Activated CD4-positive, CD25-positive, alpha-beta regulatory T cell treated with anti-CD3 and anti-CD28 coated beads, Interleukin-2, amount 50 U/mL, for 72 hours (primary cell): ENCODE data around the gene COPS4.
A peak's percentile ranks its signal among the peaks of the same experiment; 100 is the strongest.
"Not testable (repeated sequence)": the region's sequence is repeated elsewhere in the genome, so short reads cannot be mapped to it uniquely, and the experiment has no call there.

Experiments used
- DNase-seq: peaks from one replicate; pipeline ENCODE4 v3.0.0; 2021

COPS4 gene

DNA sequence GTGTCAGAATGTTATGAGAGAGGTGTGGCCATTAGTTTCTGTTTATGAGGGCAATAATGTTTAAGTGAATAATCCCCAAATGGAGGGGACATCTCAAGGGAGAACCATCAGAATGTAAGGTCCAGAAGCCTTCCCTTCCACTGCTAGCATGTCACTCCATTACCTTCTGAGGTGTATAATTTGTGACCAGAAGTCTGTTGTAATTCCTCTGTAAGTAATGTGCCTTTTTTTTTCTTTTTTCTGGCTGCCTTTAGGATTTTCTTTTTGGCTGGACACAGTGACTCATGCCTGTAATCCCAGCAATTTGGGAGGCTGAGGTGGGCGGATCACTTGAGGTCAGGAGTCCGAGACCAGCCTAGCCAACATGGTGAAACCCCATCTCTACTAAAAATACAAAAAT is 10.8 kb upstream of the COPS4 start:
- DNase-seq: no peak

- DNase-seq: no peak
These were observed 9.4 kb upstream of the COPS4 start for GRCh38 chr4:83025563-83025962.

DNA sequence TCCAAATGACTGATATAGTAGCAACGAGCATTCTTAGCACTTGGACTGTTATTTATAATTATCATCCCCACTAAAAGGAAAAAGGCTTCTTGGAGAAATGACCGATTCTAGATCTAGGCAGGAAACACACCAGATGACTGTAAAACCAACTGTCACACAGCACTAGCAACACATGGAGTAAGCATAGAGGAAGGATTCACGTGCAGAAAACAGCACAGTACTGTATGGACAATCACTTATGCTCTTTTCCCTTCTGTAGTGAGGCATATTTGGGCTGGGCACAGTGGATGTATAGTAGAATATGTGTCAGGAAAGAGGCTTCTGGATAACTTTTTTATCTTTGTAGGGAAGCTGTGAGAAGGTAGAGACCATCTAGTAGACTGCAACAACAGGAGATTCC is 6.0 kb upstream of the COPS4 start:
- no peak for DNase-seq

- no peak for DNase-seq
These were observed 5.3 kb upstream of the COPS4 start for GRCh38 chr4:83029688-83030087.

DNA sequence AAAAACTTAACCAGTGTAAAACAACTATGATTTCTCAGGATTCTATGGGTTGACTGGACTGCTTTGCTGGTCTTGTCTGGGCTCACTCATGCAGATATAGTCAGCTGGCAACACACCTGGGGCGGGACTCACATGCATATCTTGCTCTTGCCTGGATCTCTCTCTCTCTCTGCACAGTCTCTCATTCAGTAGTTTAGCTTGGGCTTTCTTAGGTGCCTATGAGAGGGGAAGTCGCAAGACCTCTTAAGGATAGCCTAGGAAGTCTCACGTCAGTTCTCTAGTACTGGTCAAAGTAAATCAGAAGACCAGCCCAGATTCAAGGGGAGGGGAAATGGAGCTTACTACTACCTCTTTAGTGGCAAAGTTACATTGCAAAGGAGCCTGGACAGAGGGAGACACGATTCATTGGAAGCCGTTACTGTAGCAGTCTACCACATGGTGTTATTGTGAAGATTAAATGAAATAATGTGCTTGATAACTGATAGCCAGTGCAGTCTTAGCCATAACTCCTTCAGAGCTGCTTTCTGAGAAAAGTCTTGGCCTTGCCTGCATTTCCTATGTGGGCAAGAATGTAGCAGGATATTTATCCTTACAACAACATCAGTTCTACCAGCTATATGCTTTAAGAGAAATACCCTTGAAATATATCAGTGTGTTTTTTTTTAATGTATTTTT is 2.1 kb downstream of the COPS4 start:
- DNase-seq: no peak

DNA sequence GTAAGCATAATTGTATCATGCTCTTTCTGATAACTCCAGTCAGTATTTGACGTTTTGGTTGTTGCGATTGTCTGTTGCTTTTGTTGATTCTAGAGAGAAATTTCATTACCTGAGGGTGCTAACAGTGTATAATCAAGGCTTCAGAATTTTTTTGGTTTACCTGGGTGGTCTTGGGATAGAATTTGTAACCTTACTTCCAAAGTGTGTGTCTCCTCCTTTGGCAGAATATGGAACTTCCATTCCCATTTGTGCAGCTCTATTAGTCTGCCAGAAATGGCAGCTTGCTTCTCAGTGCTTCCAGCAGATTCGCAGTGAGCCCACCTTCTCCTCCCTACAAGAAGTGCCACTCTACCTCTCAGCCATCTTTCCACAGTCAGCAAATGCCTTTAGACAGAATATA is 5.3 kb downstream of the COPS4 start:
- no peak for DNase-seq

DNA sequence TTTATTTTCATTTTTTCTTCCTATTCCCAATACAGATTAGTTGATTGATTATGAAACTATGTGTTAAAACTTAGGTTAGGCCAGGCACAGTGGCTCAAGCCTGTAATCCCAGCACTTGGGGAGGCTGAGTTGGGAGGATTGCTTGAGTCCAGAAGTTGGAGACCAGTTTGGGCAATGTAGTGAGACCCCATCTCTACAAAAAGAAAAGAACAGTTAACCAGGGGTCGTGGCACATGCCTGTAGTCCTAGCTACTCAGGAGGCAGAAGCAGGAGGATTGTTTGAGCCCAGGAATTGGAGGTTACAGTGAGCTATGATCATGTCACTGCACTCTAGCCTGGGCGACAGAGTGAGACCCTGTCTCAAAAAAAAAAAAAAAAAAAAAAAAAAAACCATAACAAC is 8.2 kb downstream of the COPS4 start:
- not testable (repeated sequence) for DNase-seq

GRCh38 chr4:83043801-83044407 is 8.9 kb downstream of the COPS4 start:
- DNase-seq: no peak

DNA sequence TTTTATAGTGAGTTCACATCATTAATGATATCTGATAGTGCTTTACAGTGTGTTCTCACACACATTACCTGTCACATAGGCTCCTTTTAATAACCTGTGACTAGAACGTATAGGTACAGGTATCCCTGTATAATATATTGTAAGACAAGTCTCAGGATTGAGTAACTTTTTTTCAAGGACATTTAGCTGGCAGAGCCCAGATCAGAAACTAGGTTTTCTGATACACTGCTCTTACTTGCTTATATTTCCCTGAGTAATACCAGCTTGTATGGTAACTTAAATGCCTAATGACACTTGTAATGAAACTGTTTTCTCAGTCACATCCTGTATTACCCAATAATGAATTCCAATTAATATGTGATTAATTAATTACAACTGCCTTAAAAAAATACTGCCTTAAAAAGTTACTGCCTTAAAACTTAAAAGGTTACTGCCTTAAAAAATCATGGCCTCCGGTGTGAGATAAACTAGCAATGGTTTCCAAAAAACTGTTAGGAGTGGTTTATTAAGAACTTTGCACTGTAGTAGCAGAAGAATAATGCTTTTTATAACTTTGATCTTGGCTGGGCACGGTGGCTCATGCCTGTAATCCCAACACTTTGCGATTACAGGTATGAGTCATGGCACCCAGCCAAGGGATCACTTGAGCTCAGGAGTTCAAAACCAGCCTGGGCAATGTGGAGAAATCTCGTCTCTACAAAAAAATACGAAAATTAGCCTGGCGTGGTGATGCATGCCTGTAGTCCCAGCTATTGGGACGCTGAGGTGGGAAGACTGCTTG is 11.9 kb downstream of the COPS4 start:
- DNase-seq: no peak

- DNase-seq: not testable (repeated sequence)
These were observed 13.8 kb downstream of the COPS4 start for GRCh38 chr4:83048781-83049180.

GRCh38 chr4:83054928-83055327 is 19.9 kb downstream of the COPS4 start:
- DNase-seq: no peak

DNA sequence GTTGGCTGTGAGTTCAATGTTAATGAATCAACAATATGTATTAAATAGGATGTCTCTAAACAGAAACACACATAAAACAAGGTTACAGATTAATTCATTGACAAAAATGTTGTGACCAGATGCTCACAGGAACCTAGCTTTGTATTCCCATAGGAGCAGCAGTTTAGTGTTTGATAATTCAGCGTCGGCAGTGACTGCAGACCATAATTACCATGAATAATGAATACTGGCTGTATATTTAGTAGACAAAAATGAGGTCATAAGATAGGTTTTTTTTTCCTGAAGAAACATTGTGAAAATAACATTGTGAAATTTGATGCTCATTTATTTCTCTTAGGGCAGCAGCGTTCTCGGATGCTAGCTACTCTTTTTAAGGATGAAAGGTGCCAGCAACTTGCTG is 27.8 kb downstream of the COPS4 start:
- no peak for DNase-seq

- no peak for DNase-seq
These were observed 30.3 kb downstream of the COPS4 start for GRCh38 chr4:83065266-83065665.

GRCh38 chr4:83067058-83067639 is 32.2 kb downstream of the COPS4 start:
- no peak for DNase-seq

DNA sequence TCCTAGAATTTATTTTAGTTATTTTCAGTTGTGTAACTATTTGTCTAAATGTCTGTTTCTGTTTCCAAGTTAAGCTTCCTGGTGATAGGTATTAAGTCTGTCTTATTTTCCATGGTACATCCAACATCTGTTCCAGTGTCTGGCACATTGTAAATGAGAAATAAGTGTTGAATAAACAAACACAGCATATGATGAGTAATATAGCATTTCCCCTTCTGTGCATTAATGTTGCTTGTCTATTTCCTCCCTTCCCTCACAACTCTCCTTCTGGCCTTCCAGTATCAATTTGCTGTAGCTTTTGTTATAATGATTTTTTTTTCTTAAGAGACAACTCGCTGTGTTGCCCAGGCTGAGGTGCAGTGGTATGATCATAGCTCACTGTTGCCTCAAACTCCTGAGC is 36.1 kb downstream of the COPS4 start:
- no peak for DNase-seq

DNA sequence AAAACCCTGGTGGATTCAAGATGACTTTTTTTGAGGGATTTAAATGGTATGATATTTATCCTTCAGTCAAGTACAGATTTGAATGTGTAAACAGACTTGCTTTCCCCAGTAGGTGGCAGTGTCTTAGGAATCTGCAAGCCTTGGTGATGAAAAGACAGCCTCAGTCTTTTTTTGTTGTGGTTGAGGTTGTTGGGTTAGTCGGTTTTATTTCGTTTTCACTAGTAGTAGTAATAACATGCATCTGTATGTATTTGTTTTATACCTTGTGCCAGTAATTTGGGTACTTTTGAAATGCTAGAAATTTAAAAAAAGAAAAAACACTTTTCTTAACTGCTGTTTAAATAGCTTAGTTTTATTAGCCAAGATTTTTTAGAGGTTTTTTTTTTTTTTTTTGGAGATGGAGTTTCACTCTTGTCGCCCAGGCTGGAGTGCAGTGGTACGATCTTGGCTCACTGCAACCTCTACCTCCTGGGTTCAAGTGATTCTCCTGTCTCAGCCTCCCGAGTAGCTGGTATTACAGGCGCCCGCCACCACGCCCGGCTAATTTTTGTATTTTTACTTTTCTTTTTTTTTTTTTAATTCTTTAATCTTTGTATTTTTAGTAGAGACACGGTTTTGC is 39.2 kb downstream of the COPS4 start:
- no peak for DNase-seq

DNA sequence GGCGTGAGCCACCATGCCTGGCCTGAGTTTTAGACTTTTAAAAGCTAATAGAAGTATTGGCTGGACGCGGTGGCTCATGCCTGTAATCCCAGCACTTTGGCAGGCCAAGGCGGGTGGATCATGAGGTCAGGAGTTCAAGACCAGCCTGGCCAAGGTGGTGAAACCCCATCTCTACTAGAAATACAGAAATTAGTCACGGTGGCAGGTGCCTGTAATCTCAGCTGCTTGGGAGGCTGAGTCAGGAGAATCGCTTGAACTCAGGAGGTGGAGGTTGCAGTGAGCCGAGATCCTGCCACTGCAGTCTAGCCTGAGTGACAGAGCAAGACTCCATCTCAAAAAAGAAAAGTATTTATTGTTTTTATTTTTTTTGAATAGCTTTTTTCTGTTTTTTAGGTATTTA is 39.8 kb downstream of the COPS4 start:
- DNase-seq: peak; percentile 33

- no peak for DNase-seq
These were observed 40.5 kb downstream of the COPS4 start for GRCh38 chr4:83075311-83076095.

DNA sequence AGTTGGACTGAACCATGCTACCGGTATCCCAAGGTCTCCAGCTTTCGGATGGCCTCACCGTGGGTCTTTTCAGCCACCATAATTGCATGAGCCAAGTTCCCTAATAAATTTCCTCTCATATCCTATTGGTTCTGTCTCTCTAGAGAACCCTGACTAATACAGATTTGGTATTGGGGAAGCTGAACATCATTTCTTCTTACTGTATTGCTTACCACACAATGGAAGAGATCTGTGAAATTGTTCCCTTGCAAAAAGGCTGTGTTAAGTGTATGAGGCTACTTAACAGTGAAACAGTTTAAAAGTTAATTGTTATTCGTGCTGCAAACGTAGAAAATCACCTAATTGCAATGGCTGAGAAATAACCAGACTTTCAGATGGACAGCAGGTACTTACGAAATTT is 45.6 kb downstream of the COPS4 start:
- no peak for DNase-seq

DNA sequence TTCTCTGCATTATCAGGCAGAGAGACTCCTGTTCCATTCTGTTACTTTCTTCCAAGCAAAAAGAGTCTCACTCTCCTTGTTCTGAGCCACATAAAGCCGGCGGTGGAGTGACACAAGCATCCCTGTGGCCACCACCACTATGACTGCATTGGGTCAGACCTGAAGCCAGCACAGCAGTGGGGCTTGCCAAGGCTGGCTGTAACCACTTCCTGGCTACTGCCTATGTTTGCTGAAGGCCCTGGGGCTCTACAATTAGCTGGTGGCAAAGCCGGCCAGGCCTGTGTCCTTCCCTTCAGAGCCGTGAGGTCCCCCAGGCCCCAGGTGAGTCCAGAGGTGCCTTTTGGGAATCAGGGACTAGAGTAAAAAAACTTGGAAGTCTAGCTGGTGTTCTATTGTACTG is 47.8 kb downstream of the COPS4 start:
- DNase-seq: no peak

DNA sequence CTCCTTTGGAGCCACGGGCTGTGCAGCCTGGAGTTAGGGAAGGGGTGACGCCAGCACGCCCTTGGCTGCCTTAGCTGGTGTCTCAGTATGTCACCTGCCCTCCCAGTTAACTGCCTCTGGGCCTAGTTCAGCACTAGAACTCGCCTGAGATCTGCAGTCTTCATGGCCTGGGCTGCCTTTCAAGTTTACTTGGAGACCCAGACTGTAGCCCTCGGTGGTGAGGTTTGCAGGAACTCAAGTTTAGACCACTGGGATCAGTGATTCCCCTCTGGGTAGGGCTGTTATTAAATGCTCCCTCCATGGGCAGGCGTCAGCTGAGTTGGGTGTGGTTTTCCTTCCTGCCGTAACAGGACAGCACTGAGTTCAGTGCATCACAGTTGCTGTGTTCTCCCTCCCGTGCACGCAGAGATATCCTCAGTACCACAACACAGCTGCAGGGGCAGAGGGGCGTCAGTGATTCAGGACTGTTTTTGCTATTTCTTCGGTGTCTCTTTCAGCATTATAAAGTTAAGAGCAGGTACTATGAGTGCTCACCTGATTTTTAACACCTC is 49.0 kb downstream of the COPS4 start:
- peak; percentile 34 for DNase-seq

DNA sequence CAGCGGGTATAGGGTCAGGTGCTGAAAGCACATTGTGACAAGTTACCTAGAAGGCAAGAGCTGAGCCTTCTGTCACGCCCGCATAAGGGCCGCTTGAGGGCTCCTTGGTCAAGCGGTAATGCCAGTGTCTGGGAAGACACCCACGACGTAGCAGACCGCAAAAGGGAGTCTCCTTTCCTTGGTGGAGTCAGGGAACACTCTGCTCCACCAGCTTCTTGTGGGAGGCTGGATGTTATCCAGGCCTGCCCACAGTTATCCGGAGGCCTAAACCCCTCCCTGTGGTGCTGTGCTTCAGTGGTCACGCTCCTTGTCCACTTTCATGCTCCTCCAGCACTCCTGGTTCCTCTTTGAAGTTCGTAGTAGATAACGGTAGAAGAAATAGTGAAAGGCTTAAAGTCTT is 50.0 kb downstream of the COPS4 start:
- not testable (repeated sequence) for DNase-seq
